Measurements from ENCODE around the gene TDRD3. TPM values are rescaled to one million over a fixed set of nuclear protein-coding genes. Genes with fewer than 3 reads are reported as not detected.

The TDRD3 gene
- total RNA-seq, 1 experiment from 2014 or later = 10.8 TPM

GRCh38 chr13:60611523-60611922 lies 214.5 kb downstream of the TDRD3 start:
- DNase-seq (ENCODE audit: low read depth, low spot score) (no peak), ATAC-seq (no peak)
- no TSS peak for BruUV-seq (replicated peaks)
- intact Hi-C loops (cut with micrococcal nuclease; ENCODE audit: unreplicated experiment) (no loop called here), in situ Hi-C loops (cut with HindIII; ENCODE audit: low pct_unique_long_range_greater_than_20kb, low sequenced_read_pairs) (no loop called here)
- Histone ChIP-seq H3K36me3 (ENCODE audit: control insufficient read depth, insufficient read depth, low read length) (no peaks in the 10 kb centered on the region), H3K4me1 (ENCODE audit: control insufficient read depth, insufficient read depth, low read length) (no peaks in the 10 kb centered on the region), H3K4me3 (ENCODE audit: low read depth in 2 of 2, low read length in 2 of 2) (no peak overlapping the region), H3K27ac (ENCODE audit: low read length) (no peak overlapping the region), H3K27me3 (ENCODE audit: control insufficient read depth, insufficient read depth, low read length) (no peaks in the 10 kb centered on the region), H3K9me3 (ENCODE audit: control insufficient read depth, insufficient read depth, low read depth, low read length) (no peaks in the 10 kb centered on the region)
- CTCF ChIA-PET = no interaction called here
- TF ChIP-seq SIN3A (IDR thresholded peaks at IDR 0.05; ENCODE audit: borderline replicate concordance, insufficient read depth, low read depth, low read length) (no peak), POLR2AphosphoS5 (IDR thresholded peaks at IDR 0.05; ENCODE audit: low read depth, low read length) (no peak), TCF7L2 (IDR thresholded peaks at IDR 0.05; ENCODE audit: low read depth, low read length) (no peak), REST (IDR thresholded peaks at IDR 0.05; ENCODE audit: insufficient read depth in 1 of 2, low read depth in 2 of 2, low read length in 1 of 2) (no peak)
- POLR2A ChIA-PET = no interaction called here

- POLR2A ChIA-PET = no interaction called here
- CTCF ChIA-PET = interaction anchor here (0.7 kb wide), 1 partner anchor 12 kb away, joined by 3 read pairs; no protein-coding TSS in a partner anchor
- no peak for TF ChIP-seq POLR2AphosphoS5 (IDR thresholded peaks at IDR 0.05; ENCODE audit: low read depth, low read length)
- no peak for TF ChIP-seq CTCF (IDR thresholded peaks at IDR 0.05)
- no peak for TF ChIP-seq REST (IDR thresholded peaks at IDR 0.05; ENCODE audit: insufficient read depth in 1 of 2, low read depth in 2 of 2, low read length in 1 of 2)
- TF ChIP-seq SIN3A (IDR thresholded peaks at IDR 0.05; ENCODE audit: borderline replicate concordance, insufficient read depth, low read depth, low read length) = no peak
- no peak for TF ChIP-seq TCF7L2 (IDR thresholded peaks at IDR 0.05; ENCODE audit: low read depth, low read length)
- Histone ChIP-seq H3K36me3 (ENCODE audit: control insufficient read depth, insufficient read depth, low read length) (no peaks in the 10 kb centered on the region), H3K27ac (ENCODE audit: low read length) (no peak overlapping the region), H3K4me3 (ENCODE audit: low read depth in 2 of 2, low read length in 2 of 2) (no peak overlapping the region), H3K4me1 (ENCODE audit: control insufficient read depth, insufficient read depth, low read length) (no peaks in the 10 kb centered on the region), H3K27me3 (ENCODE audit: control insufficient read depth, insufficient read depth, low read length) (no peaks in the 10 kb centered on the region), H3K9me3 (ENCODE audit: control insufficient read depth, insufficient read depth, low read depth, low read length) (no peaks in the 10 kb centered on the region)
- in situ Hi-C loops (cut with HindIII; ENCODE audit: low pct_unique_long_range_greater_than_20kb, low sequenced_read_pairs) = no loop called here
- DNase-seq (ENCODE audit: low read depth, low spot score) (no peak), ATAC-seq (no peak)
- intact Hi-C loops (cut with micrococcal nuclease; ENCODE audit: unreplicated experiment) = no loop called here
- BruUV-seq (replicated peaks) = no TSS peak
Measured at GRCh38 chr13:60612593-60612992, 215.6 kb downstream of the TDRD3 start.

All from Panc1 (cell line).